Measurements from ENCODE around the gene RNF26.

DNA sequence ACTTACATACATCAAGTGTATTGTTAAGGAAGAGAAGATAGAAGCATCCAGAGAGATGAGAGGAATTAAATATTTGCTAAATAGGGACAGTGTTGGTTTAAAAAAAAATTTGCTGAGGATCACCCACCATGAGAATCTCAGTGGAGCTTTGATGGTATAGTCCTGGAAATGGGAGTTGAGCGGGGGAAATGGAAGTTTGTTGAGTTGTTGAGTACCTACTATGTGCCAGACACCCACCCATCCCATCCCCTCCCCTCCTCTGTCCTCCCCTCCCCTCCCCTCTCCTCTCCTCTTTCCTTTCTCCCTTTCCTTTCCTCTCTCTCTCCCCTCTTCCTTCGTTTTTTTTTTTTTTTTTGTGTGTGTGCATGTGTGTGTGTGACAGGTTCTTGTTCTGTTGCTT, 16.9 kb downstream of the RNF26 start:
- TF ChIP-seq, protein P1, sequence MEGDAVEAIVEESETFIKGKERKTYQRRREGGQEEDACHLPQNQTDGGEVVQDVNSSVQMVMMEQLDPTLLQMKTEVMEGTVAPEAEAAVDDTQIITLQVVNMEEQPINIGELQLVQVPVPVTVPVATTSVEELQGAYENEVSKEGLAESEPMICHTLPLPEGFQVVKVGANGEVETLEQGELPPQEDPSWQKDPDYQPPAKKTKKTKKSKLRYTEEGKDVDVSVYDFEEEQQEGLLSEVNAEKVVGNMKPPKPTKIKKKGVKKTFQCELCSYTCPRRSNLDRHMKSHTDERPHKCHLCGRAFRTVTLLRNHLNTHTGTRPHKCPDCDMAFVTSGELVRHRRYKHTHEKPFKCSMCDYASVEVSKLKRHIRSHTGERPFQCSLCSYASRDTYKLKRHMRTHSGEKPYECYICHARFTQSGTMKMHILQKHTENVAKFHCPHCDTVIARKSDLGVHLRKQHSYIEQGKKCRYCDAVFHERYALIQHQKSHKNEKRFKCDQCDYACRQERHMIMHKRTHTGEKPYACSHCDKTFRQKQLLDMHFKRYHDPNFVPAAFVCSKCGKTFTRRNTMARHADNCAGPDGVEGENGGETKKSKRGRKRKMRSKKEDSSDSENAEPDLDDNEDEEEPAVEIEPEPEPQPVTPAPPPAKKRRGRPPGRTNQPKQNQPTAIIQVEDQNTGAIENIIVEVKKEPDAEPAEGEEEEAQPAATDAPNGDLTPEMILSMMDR (IDR thresholded peaks at IDR 0.05): no peak
- TF ChIP-seq POLR2A (IDR thresholded peaks at IDR 0.05): no peak

Measured in lower leg skin (tissue), 3 donors.